Measurements from ENCODE around the gene SPRR4. TPM values are rescaled to one million over a fixed set of nuclear protein-coding genes. Genes with fewer than 3 reads are reported as not detected.

Gene SPRR4
- total RNA-seq, 1 donor from 2014 or later = not detected

DNA sequence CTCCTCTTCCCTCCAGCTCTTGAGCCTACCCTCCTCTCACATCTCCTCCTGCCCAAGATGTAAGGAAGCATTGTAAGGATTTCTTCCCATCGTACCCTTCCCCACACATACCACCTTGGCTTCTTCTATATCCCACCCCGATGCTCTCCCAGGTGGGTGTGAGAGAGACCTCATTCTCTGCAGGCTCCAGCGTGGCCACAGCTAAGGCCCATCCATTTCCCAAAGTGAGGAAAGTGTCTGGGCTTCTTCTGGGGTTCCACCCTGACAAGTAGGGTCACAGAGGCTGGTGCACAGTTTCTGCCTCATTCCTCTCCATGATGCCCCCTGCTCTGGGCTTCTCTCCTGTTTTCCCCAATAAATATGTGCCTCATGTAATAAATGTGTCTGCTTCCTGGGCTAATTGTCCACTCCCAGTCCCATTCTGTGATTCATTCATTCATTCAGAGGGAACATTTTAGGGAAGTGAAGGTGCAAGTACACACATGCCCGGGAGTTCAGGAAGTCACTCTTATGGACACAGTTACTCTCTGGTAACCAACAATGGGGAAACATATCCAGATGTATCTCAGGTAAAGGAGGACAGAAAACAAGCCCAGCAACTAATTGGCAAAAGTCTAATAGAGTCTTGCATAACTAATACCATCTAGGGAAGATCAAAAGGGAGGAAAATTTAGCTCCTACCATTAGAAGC, 1.9 kb downstream of the SPRR4 start:
- H3K4me3 Mint-ChIP-seq (ENCODE audit: unreplicated experiment) = no peak overlapping the region
- H3K27ac Mint-ChIP-seq (ENCODE audit: unreplicated experiment) = no peak overlapping the region
- no peaks in the 10 kb centered on the region for H3K27me3 Mint-ChIP-seq (ENCODE audit: unreplicated experiment)
- TF ChIP-seq, protein P1, sequence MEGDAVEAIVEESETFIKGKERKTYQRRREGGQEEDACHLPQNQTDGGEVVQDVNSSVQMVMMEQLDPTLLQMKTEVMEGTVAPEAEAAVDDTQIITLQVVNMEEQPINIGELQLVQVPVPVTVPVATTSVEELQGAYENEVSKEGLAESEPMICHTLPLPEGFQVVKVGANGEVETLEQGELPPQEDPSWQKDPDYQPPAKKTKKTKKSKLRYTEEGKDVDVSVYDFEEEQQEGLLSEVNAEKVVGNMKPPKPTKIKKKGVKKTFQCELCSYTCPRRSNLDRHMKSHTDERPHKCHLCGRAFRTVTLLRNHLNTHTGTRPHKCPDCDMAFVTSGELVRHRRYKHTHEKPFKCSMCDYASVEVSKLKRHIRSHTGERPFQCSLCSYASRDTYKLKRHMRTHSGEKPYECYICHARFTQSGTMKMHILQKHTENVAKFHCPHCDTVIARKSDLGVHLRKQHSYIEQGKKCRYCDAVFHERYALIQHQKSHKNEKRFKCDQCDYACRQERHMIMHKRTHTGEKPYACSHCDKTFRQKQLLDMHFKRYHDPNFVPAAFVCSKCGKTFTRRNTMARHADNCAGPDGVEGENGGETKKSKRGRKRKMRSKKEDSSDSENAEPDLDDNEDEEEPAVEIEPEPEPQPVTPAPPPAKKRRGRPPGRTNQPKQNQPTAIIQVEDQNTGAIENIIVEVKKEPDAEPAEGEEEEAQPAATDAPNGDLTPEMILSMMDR (IDR thresholded peaks at IDR 0.05; ENCODE audit: partially characterized antibody, unreplicated experiment) = no peak
- H3K4me1 Mint-ChIP-seq (ENCODE audit: low read depth, unreplicated experiment) = no peaks in the 10 kb centered on the region
- no peaks in the 10 kb centered on the region for H3K36me3 Mint-ChIP-seq (ENCODE audit: unreplicated experiment)
- DNase-seq = no peak
- peaks cover 2% of the 10 kb centered on the region for H3K9me3 Mint-ChIP-seq (ENCODE audit: unreplicated experiment)

DNA sequence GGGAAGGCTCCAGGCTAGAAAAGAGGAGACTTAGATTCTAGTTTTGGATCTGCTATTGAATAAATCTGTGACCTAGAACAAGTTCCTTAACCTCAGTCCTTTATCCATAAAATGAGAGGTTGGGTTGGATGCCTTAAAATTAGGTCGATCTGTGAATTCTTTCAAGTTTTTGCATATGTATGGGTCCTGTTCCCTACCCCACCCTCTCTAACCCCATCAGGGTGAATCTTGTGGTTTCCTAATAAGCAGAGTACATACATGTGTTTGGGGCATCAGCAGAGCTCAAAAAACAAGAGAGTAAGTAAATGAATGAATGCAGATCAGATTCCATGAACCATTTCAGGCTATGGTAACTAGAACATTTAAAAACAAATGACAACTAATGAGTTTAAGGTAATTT, 6.2 kb downstream of the SPRR4 start:
- H3K27ac Mint-ChIP-seq (ENCODE audit: unreplicated experiment) = no peak overlapping the region
- no peaks in the 10 kb centered on the region for H3K27me3 Mint-ChIP-seq (ENCODE audit: unreplicated experiment)
- H3K9me3 Mint-ChIP-seq (ENCODE audit: unreplicated experiment) = peaks cover 2% of the 10 kb centered on the region
- H3K4me1 Mint-ChIP-seq (ENCODE audit: low read depth, unreplicated experiment) = no peaks in the 10 kb centered on the region
- H3K36me3 Mint-ChIP-seq (ENCODE audit: unreplicated experiment) = no peaks in the 10 kb centered on the region
- TF ChIP-seq, protein P1 (IDR thresholded peaks at IDR 0.05; ENCODE audit: partially characterized antibody, unreplicated experiment) = no peak
- H3K4me3 Mint-ChIP-seq (ENCODE audit: unreplicated experiment) = no peak overlapping the region
- DNase-seq = no peak

DNA sequence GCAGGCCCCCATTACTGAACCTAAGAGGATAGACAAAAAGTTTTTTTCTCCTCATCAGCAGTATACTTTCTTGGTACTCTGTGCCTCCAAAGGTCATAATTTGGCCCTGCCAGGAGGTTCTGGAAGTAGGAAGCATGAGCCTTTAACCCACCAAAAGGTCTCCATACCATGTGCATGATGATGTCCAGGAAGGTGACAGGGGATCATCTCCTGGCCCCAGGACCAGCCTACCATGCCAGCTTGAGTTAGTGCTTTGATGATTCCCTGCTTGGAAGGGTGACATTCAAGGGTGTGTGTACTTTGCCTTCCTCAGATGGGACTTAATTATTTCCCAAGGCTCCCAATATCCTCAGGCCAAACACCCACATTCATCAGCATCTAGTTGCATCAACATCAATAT, 7.2 kb downstream of the SPRR4 start:
- Mint-ChIP-seq H3K27me3 (ENCODE audit: unreplicated experiment) (no peaks in the 10 kb centered on the region), H3K9me3 (ENCODE audit: unreplicated experiment) (peaks cover 2% of the 10 kb centered on the region), H3K36me3 (ENCODE audit: unreplicated experiment) (no peaks in the 10 kb centered on the region), H3K27ac (ENCODE audit: unreplicated experiment) (no peak overlapping the region), H3K4me3 (ENCODE audit: unreplicated experiment) (no peak overlapping the region), H3K4me1 (ENCODE audit: low read depth, unreplicated experiment) (no peaks in the 10 kb centered on the region)
- TF ChIP-seq, protein P1 (IDR thresholded peaks at IDR 0.05; ENCODE audit: partially characterized antibody, unreplicated experiment) = no peak
- DNase-seq = no peak

DNA sequence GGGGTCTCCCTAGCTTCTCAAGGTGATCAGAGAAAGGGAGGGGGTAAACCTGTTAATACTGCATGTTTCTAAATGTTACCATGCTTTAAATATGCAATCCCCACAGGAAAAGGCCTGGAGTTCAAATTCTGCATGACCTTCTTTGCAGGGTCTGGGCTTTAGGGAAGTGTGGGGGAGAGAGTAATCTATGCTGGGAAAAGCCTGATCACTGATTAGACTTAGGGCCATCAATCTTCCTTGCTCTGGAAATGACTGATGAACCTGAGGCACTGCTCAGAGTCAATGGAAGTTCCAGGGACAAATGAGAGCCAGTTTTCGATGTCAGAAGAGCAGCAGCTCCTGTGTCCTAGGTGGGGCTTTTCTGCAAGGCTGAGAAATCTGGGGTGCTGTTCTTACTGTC, 10.2 kb downstream of the SPRR4 start:
- H3K27ac Mint-ChIP-seq (ENCODE audit: unreplicated experiment) = no peak overlapping the region
- no peak for DNase-seq
- peaks cover 2% of the 10 kb centered on the region for H3K9me3 Mint-ChIP-seq (ENCODE audit: unreplicated experiment)
- H3K4me1 Mint-ChIP-seq (ENCODE audit: low read depth, unreplicated experiment) = peaks cover 3% of the 10 kb centered on the region
- TF ChIP-seq, protein P1 (IDR thresholded peaks at IDR 0.05; ENCODE audit: partially characterized antibody, unreplicated experiment) = no peak
- no peaks in the 10 kb centered on the region for H3K36me3 Mint-ChIP-seq (ENCODE audit: unreplicated experiment)
- H3K27me3 Mint-ChIP-seq (ENCODE audit: unreplicated experiment) = no peaks in the 10 kb centered on the region
- H3K4me3 Mint-ChIP-seq (ENCODE audit: unreplicated experiment) = no peak overlapping the region

DNA sequence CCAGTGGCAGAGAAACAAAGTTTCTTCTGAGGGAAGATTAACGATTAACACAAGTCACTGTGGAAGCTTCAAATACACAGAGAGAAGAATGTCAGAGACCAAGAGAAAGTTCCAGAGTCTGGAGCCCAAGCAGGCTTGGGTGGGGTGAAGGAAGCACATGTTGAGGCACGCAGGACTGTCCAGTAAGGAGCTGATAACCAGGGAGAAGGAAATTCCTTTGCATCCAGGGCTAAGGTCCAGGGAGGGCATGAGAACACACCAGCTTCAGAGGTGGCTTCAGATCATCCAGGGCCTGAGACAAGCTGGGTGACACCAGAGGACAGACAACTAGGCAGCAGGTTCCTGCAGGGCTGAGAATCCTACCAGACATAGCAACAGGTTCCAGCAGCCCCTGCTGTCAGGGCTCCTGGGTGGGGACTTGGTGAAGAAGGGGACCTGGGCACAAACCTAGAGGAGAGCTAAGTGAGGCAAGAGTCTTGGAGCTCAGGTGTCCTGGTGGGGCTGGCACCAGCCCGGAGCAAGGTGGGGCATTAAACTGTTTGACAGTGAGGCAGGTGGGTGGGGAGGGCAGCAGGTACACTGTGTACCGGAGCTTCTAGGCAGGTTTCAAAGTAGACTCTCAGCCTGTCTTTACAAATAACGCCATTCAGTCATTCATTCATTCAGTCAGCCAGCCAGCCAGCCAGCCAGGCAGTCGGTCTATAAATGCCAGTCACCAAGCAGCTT, 10.9 kb downstream of the SPRR4 start:
- no peak for DNase-seq
- Mint-ChIP-seq H3K4me1 (ENCODE audit: low read depth, unreplicated experiment) (peaks cover 3% of the 10 kb centered on the region), H3K27me3 (ENCODE audit: unreplicated experiment) (no peaks in the 10 kb centered on the region), H3K27ac (ENCODE audit: unreplicated experiment) (no peak overlapping the region), H3K4me3 (ENCODE audit: unreplicated experiment) (no peak overlapping the region), H3K36me3 (ENCODE audit: unreplicated experiment) (no peaks in the 10 kb centered on the region), H3K9me3 (ENCODE audit: unreplicated experiment) (peaks cover under 1% of the 10 kb centered on the region)
- TF ChIP-seq, protein P1 (IDR thresholded peaks at IDR 0.05; ENCODE audit: partially characterized antibody, unreplicated experiment) = no peak

Measured in glutamatergic neuron (in vitro differentiated cells).